Nephron progenitor cell (in vitro differentiated cells): ENCODE results near the gene ADPRHL1.

Experiments
- DNase-seq: peaks from one replicate; pipeline ENCODE4 v3.0.0; 2021
- H3K27ac Mint-ChIP-seq: 2 replicates; pipeline ENCODE4 v1.8.0; 2021; ENCODE audit warnings: mild to moderate bottlenecking, moderate library complexity, mixed read lengths
- H3K27me3 Mint-ChIP-seq: 2 replicates; pipeline ENCODE4 v1.8.0; 2021; ENCODE audit warnings: mild to moderate bottlenecking, low read depth, mixed read lengths; ENCODE audit not compliant: poor library complexity
- H3K36me3 Mint-ChIP-seq: 2 replicates; pipeline ENCODE4 v1.8.0; 2021; ENCODE audit warnings: low read depth, mixed read lengths
- H3K4me1 Mint-ChIP-seq: 2 replicates; pipeline ENCODE4 v1.8.0; 2021; ENCODE audit warnings: mixed read lengths
- H3K4me3 Mint-ChIP-seq: 2 replicates; pipeline ENCODE4 v1.8.0; 2021; ENCODE audit warnings: mild to moderate bottlenecking, moderate library complexity, mixed read lengths
- H3K9me3 Mint-ChIP-seq: 2 replicates; pipeline ENCODE4 v1.8.0; 2021; ENCODE audit warnings: mild to moderate bottlenecking, moderate library complexity, mixed read lengths
- CTCF ChIP-seq: fragments of 200-600 bp; sonication (generic); IDR thresholded peaks from 2 replicates; pipeline ENCODE4 v1.5.0; 2021; ENCODE audit warnings: antibody characterized with exemption

The ADPRHL1 gene

GRCh38 chr13:113364311-113364889 is 88.9 kb downstream of the ADPRHL1 start:
- Mint-ChIP-seq H3K36me3 (no peaks in the 10 kb centered on the region), H3K4me3 (peak overlapping the region; percentile 32), H3K4me1 (peaks cover 32% of the 10 kb centered on the region), H3K27ac (no peak overlapping the region), H3K9me3 (no peaks in the 10 kb centered on the region), H3K27me3 (peaks cover 26% of the 10 kb centered on the region)
- TF ChIP-seq CTCF, result no peak
- no peak for DNase-seq

- Mint-ChIP-seq H3K4me3 (peak overlapping the region; percentile 40), H3K36me3 (peaks cover 5% of the 10 kb centered on the region), H3K27ac (no peak overlapping the region), H3K4me1 (peaks cover 19% of the 10 kb centered on the region), H3K27me3 (peaks cover 32% of the 10 kb centered on the region), H3K9me3 (no peaks in the 10 kb centered on the region)
- TF ChIP-seq CTCF, result no peak
- DNase-seq, result no peak
Measured at GRCh38 chr13:113361406-113361805, 91.9 kb downstream of the ADPRHL1 start.

- Mint-ChIP-seq H3K36me3 (peaks cover 8% of the 10 kb centered on the region), H3K27me3 (peaks cover 32% of the 10 kb centered on the region), H3K4me3 (no peak overlapping the region), H3K27ac (no peak overlapping the region), H3K9me3 (no peaks in the 10 kb centered on the region), H3K4me1 (peaks cover 13% of the 10 kb centered on the region)
- DNase-seq, result no peak
- TF ChIP-seq CTCF, result no peak
Measured at GRCh38 chr13:113360446-113360845, 92.8 kb downstream of the ADPRHL1 start.

DNA sequence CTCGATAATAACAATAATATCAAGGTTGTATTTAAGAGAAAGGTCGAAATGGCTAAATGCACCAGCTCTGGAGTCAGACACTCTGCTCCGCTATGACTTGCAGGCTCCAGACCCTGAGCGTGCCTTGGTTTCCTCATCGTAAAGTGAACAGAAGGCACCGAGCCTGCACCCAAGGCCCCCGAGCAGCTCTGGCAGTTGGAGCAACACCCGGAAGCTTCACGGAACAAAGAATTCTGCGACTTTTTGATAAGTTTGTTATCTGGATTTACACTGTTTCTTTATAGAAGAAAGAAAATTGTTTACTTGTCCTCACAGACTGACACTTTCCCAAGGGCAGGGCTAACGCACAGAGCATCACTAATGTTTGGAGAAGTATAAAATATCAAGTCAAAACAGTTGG is 93.7 kb downstream of the ADPRHL1 start:
- no peak for TF ChIP-seq CTCF
- H3K27ac Mint-ChIP-seq, result no peak overlapping the region
- H3K4me1 Mint-ChIP-seq, result peaks cover 10% of the 10 kb centered on the region
- H3K4me3 Mint-ChIP-seq, result no peak overlapping the region
- DNase-seq, result no peak
- H3K36me3 Mint-ChIP-seq, result peaks cover 10% of the 10 kb centered on the region
- peaks cover 32% of the 10 kb centered on the region for H3K27me3 Mint-ChIP-seq
- H3K9me3 Mint-ChIP-seq, result no peaks in the 10 kb centered on the region

GRCh38 chr13:113358653-113359190 is 94.6 kb downstream of the ADPRHL1 start:
- no peak for DNase-seq
- no peaks in the 10 kb centered on the region for H3K9me3 Mint-ChIP-seq
- H3K4me3 Mint-ChIP-seq, result no peak overlapping the region
- H3K27me3 Mint-ChIP-seq, result peaks cover 32% of the 10 kb centered on the region
- H3K36me3 Mint-ChIP-seq, result peaks cover 10% of the 10 kb centered on the region
- peak overlapping the region; percentile 10 for H3K27ac Mint-ChIP-seq
- TF ChIP-seq CTCF, result no peak
- H3K4me1 Mint-ChIP-seq, result peaks cover 10% of the 10 kb centered on the region

- no peak for DNase-seq
- Mint-ChIP-seq H3K9me3 (no peaks in the 10 kb centered on the region), H3K4me1 (peaks cover 7% of the 10 kb centered on the region), H3K4me3 (no peak overlapping the region), H3K27ac (no peak overlapping the region), H3K27me3 (peaks cover 28% of the 10 kb centered on the region), H3K36me3 (peaks cover 14% of the 10 kb centered on the region)
- no peak for TF ChIP-seq CTCF
Measured at GRCh38 chr13:113357529-113357928, 95.8 kb downstream of the ADPRHL1 start.
